ENCODE measurements around the gene CDH4.

The CDH4 gene

DNA sequence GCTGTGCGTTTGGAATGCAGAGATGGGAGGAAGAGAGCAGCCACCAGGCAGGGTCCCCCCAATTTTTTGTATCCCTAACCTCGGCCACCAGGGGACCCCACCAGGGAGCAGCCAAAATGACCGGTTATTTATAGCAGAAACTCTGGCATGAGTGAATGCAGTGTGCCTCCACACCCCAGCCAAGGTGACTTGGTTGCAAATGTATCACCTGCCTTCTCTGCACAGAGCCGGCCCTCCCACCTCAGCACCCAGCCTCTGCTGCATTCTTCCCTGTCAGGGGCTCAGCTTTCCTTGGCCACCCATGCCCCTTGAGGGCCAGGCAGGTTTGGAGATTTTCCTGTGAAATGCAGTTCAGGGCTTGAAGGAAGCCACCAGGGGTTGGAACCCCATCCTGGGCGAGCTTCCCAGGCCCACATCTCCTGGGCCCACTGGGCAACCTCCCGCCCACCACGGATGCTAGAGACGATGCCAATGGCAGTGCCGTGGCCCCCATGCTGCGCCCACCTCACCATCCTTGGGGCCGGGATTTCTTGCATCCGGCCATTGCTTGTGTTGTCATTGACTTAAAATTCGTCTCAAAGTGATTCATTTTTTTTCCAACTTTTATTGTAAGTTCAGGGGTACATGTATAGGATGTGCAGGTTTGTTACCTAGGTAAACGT is 522.0 kb downstream of the CDH4 start:
- in situ Hi-C loops (cut with HindIII; ENCODE audit: low pct_unique_long_range_greater_than_20kb, low sequenced_read_pairs), result no loop called here
- TF ChIP-seq JUND (IDR thresholded peaks at IDR 0.05; ENCODE audit: low read depth), result no peak
- no peak for DNase-seq (ENCODE audit: low read depth in 1 of 2, low spot score in 1 of 2)

GRCh38 chr20:61775423-61775822 is 523.4 kb downstream of the CDH4 start:
- TF ChIP-seq JUND (IDR thresholded peaks at IDR 0.05; ENCODE audit: low read depth), result no peak
- in situ Hi-C loops (cut with HindIII; ENCODE audit: low pct_unique_long_range_greater_than_20kb, low sequenced_read_pairs), result no loop called here
- no peak for DNase-seq (ENCODE audit: low read depth in 1 of 2, low spot score in 1 of 2)

DNA sequence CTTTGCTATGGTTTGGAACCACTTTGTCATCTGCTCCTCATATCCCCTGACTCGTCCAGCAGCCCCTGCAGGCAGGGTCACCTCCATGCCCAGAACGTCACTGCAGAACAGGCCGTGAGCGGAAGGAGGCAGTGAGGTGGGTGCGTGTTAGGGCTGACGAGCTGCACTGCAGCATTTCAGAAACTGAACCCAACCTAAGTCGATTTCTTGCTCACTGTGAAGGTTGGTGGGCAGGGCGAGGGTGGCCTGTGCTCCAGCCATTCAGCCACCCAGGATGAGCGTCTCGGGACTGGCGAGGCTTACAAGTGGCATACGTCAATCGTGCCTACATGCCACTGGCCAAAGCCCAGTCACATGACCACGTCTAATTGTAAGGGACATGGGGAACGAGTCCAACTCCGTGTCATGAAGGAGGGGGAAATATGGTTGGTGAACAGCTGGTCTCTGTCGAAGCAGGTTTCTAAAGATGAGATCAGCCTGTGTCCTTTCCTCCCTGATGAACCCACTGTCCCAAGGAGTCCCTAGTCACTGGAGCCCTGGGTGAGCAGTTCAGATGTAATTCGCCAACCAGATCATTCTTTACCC is 524.5 kb downstream of the CDH4 start:
- DNase-seq (ENCODE audit: low read depth in 1 of 2, low spot score in 1 of 2), result no peak
- in situ Hi-C loops (cut with HindIII; ENCODE audit: low pct_unique_long_range_greater_than_20kb, low sequenced_read_pairs), result no loop called here
- no peak for TF ChIP-seq JUND (IDR thresholded peaks at IDR 0.05; ENCODE audit: low read depth)

- in situ Hi-C loops (cut with HindIII; ENCODE audit: low pct_unique_long_range_greater_than_20kb, low sequenced_read_pairs), result no loop called here
- TF ChIP-seq JUND (IDR thresholded peaks at IDR 0.05; ENCODE audit: low read depth), result no peak
- no peak for DNase-seq (ENCODE audit: low read depth in 1 of 2, low spot score in 1 of 2)
Observed at GRCh38 chr20:61777773-61778494, 525.9 kb downstream of the CDH4 start.

DNA sequence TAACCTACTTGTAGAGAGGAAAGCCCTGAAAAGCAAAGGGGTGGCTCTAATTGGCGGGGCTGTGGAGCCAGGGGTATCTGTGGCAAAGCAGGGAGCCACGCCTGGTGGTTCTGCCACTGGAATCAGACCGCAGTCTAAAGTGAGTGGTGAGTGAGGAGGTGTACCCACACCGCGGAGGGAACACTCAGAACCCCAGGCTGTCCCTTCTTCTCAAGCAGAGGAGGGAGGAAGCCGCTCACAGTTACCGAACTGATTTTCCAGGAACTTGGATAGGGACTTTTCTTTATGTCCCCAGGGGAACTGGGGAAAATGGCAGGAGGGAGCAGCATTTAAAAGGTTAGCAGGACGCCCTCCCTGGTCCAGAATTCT is 526.4 kb downstream of the CDH4 start:
- in situ Hi-C loops (cut with HindIII; ENCODE audit: low pct_unique_long_range_greater_than_20kb, low sequenced_read_pairs), result no loop called here
- TF ChIP-seq JUND (IDR thresholded peaks at IDR 0.05; ENCODE audit: low read depth), result no peak

GRCh38 chr20:61779176-61779965 is 527.3 kb downstream of the CDH4 start:
- in situ Hi-C loops (cut with HindIII; ENCODE audit: low pct_unique_long_range_greater_than_20kb, low sequenced_read_pairs), result no loop called here
- no peak for DNase-seq (ENCODE audit: low read depth in 1 of 2, low spot score in 1 of 2)
- TF ChIP-seq JUND (IDR thresholded peaks at IDR 0.05; ENCODE audit: low read depth), result no peak

More for the DNA sequence above, 526.4 kb downstream of the CDH4 start:
- no peak for DNase-seq (ENCODE audit: low read depth in 1 of 2, low spot score in 1 of 2)

GRCh38 chr20:61780066-61780465 is 528.0 kb downstream of the CDH4 start:
- no peak for DNase-seq (ENCODE audit: low read depth in 1 of 2, low spot score in 1 of 2)
- in situ Hi-C loops (cut with HindIII; ENCODE audit: low pct_unique_long_range_greater_than_20kb, low sequenced_read_pairs), result no loop called here
- TF ChIP-seq JUND (IDR thresholded peaks at IDR 0.05; ENCODE audit: low read depth), result no peak

- DNase-seq (ENCODE audit: low read depth in 1 of 2, low spot score in 1 of 2), result no peak
- in situ Hi-C loops (cut with HindIII; ENCODE audit: low pct_unique_long_range_greater_than_20kb, low sequenced_read_pairs), result no loop called here
- no peak for TF ChIP-seq JUND (IDR thresholded peaks at IDR 0.05; ENCODE audit: low read depth)
Observed at GRCh38 chr20:61784801-61785566, 532.9 kb downstream of the CDH4 start.

- in situ Hi-C loops (cut with HindIII; ENCODE audit: low pct_unique_long_range_greater_than_20kb, low sequenced_read_pairs), result no loop called here
- no peak for DNase-seq (ENCODE audit: low read depth in 1 of 2, low spot score in 1 of 2)
- no peak for TF ChIP-seq JUND (IDR thresholded peaks at IDR 0.05; ENCODE audit: low read depth)
Observed at GRCh38 chr20:61785567-61785816, 533.4 kb downstream of the CDH4 start.

DNA sequence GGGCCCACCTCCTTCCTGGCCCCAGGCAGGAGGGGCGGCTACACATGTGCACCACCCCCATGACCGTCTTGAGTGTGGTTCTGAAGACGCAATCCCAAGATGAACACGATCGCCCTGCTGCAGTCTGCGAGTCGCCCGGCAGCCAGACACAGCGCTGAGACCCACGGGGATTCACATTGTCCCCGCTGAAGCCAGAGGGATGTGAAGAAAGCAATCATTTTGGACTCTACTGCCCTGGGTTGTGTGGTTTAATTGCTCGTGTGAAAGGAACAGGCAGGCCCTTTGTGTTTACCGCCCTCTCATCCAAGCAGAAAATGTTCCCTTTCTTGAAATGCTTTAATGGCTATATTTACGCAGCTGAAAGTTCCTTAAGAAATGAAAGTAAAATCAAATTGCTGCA is 534.2 kb downstream of the CDH4 start:
- DNase-seq (ENCODE audit: low read depth in 1 of 2, low spot score in 1 of 2), result no peak
- TF ChIP-seq JUND (IDR thresholded peaks at IDR 0.05; ENCODE audit: low read depth), result no peak
- in situ Hi-C loops (cut with HindIII; ENCODE audit: low pct_unique_long_range_greater_than_20kb, low sequenced_read_pairs), result no loop called here

DNA sequence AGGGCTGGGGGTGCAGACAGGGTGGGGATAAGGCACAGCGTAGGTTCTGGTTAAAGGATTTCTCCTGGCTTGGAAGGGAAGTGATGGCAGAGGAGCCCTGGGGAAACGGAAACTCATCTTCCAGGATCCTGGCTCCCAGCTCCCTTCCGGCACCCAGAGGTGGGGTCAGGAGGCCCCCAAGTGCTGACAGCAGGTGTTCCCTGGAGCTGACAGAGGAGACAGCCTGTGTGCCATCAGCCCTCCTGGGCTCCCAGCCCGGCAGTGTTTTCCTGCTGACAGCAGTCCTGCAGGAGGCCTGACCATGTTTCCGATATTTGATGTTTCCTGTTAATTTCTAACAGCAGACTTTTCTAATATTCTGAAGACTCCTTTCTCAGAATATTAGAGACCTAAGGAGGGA is 536.3 kb downstream of the CDH4 start:
- DNase-seq (ENCODE audit: low read depth in 1 of 2, low spot score in 1 of 2), result no peak
- in situ Hi-C loops (cut with HindIII; ENCODE audit: low pct_unique_long_range_greater_than_20kb, low sequenced_read_pairs), result no loop called here
- TF ChIP-seq JUND (IDR thresholded peaks at IDR 0.05; ENCODE audit: low read depth), result no peak

DNA sequence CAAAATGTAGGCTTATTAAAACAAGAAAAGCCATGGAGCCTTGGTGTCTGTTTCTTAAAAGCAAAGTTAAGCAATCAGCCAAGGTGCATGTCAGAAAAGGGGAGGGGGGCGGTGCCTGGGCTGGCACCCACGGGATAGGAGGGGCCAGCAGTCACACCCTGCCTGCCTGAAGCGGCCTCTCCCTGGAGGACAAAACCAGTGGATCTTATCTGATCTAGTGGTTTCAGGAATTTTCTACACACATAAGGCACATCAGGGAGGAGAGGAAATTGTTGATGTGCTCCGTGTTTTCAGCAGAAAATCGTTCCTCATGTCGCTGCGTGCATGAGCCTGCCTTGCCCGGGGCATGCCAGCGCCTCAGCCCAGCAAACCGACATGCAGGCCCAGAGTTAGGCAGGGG is 537.3 kb downstream of the CDH4 start:
- TF ChIP-seq JUND (IDR thresholded peaks at IDR 0.05; ENCODE audit: low read depth), result no peak
- DNase-seq (ENCODE audit: low read depth in 1 of 2, low spot score in 1 of 2), result no peak
- in situ Hi-C loops (cut with HindIII; ENCODE audit: low pct_unique_long_range_greater_than_20kb, low sequenced_read_pairs), result no loop called here

Data from T47D (cell line).